BE2C (cell line): ENCODE measurements around the gene ZNF484.
"Not testable (repeated sequence)": the region's sequence is repeated elsewhere in the genome, so short reads cannot be mapped to it uniquely, and the experiment has no call there.

Experiments used
- DNase-seq: peaks from one replicate; pipeline ENCODE4 v3.0.0-alpha.2; 2020
- H3K27me3 ChIP-seq: fragments of 250-450 bp; sonication (Bioruptor Pico); 2 replicates; pipeline ENCODE4 v1.5.1; 2020; ENCODE audit warnings: mild to moderate bottlenecking
- H3K36me3 ChIP-seq: fragments of 250-450 bp; sonication (Bioruptor Pico); 2 replicates; pipeline ENCODE4 v1.5.1; 2020; ENCODE audit warnings: mild to moderate bottlenecking
- H3K4me1 ChIP-seq: fragments of 250-450 bp; sonication (Bioruptor Pico); 2 replicates; pipeline ENCODE4 v1.5.1; 2020
- H3K4me3 ChIP-seq: 2 replicates; pipeline ENCODE4 v1.5.1; 2011; ENCODE audit warnings: low read depth, low read length
- H3K9me3 ChIP-seq: fragments of 250-450 bp; sonication (Bioruptor Pico); 2 replicates; pipeline ENCODE4 v1.5.1; 2020
- TF ChIP-seq, protein P1 (sequence below): IDR thresholded peaks from 2 replicates; pipeline ENCODE4 v1.5.1; 2012; ENCODE audit warnings: mild to moderate bottlenecking, low read depth, low read length

Gene ZNF484

GRCh38 chr9:92807757-92808725 lies 69.8 kb downstream of the ZNF484 start:
- peaks cover 87% of the 10 kb centered on the region for H3K27me3 ChIP-seq
- H3K9me3 ChIP-seq = no peaks in the 10 kb centered on the region
- TF ChIP-seq, protein P1, sequence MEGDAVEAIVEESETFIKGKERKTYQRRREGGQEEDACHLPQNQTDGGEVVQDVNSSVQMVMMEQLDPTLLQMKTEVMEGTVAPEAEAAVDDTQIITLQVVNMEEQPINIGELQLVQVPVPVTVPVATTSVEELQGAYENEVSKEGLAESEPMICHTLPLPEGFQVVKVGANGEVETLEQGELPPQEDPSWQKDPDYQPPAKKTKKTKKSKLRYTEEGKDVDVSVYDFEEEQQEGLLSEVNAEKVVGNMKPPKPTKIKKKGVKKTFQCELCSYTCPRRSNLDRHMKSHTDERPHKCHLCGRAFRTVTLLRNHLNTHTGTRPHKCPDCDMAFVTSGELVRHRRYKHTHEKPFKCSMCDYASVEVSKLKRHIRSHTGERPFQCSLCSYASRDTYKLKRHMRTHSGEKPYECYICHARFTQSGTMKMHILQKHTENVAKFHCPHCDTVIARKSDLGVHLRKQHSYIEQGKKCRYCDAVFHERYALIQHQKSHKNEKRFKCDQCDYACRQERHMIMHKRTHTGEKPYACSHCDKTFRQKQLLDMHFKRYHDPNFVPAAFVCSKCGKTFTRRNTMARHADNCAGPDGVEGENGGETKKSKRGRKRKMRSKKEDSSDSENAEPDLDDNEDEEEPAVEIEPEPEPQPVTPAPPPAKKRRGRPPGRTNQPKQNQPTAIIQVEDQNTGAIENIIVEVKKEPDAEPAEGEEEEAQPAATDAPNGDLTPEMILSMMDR = no peak
- DNase-seq = peak; percentile 44
- H3K4me1 ChIP-seq = no peaks in the 10 kb centered on the region
- no peaks in the 10 kb centered on the region for H3K36me3 ChIP-seq
- H3K4me3 ChIP-seq = no peak overlapping the region

GRCh38 chr9:92807031-92807756 lies 70.6 kb downstream of the ZNF484 start:
- H3K27me3 ChIP-seq = peaks cover 78% of the 10 kb centered on the region
- H3K4me3 ChIP-seq = no peak overlapping the region

DNA sequence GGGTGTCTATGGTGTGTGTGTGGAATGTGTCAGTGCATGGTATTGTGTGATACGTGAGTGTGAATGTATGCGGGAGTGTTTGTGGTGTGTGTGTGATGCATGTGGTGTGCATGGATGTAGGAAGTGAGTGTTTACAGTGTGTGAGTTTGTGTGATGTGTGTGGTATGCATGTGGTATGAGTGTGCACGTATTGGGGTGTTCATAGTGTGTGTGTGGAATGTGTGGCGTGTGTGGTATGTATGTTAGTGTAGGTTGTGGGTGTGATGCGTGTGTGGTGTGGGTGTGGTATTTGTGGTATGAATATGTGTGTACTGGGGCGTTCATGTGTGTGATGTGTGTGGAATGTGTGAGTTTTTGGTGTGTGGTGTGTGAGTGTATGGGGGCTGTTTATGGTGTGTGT lies 73.1 kb downstream of the ZNF484 start:
- DNase-seq = no peak
- H3K4me1 ChIP-seq = no peaks in the 10 kb centered on the region

More at GRCh38 chr9:92807031-92807756, 70.6 kb downstream of the ZNF484 start:
- TF ChIP-seq, protein P1 = no peak
- Histone ChIP-seq H3K4me1 (no peaks in the 10 kb centered on the region), H3K36me3 (no peaks in the 10 kb centered on the region), H3K9me3 (no peaks in the 10 kb centered on the region)
- peak; percentile 18 for DNase-seq

GRCh38 chr9:92798358-92798757 lies 79.5 kb downstream of the ZNF484 start:
- no peak for DNase-seq

More for the DNA sequence above, 73.1 kb downstream of the ZNF484 start:
- H3K27me3 ChIP-seq = peaks cover 66% of the 10 kb centered on the region
- H3K4me3 ChIP-seq = no peak overlapping the region
- TF ChIP-seq, protein P1 = no peak
- H3K36me3 ChIP-seq = no peaks in the 10 kb centered on the region
- H3K9me3 ChIP-seq = no peaks in the 10 kb centered on the region

DNA sequence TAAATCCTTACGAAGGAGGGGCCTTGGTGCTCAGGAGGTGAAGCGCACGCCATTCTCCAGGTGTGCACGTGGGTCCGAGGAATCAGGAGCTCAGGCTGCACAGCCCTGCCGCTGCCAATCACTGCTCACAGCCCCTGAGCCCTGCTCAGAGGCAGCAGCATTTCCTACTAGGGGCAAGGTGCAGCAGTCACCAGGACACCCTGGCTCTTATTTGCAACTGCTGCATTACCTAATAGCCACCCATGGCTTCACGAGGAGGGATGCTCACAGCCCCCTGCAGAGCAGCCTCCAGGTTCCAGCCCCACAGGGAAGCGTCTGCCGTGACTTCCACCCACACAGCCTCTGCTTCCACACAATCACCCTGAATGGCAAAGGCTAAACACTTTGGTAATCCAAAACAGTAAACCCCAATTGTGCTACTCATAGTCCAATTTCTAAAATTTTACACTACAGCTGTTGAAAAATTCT lies 81.5 kb downstream of the ZNF484 start:
- not testable (repeated sequence) for DNase-seq, H3K4me1 ChIP-seq, H3K9me3 ChIP-seq, H3K36me3 ChIP-seq, H3K4me3 ChIP-seq
- peaks cover 49% of the 10 kb centered on the region for H3K27me3 ChIP-seq

More at GRCh38 chr9:92798358-92798757, 79.5 kb downstream of the ZNF484 start:
- peaks cover 49% of the 10 kb centered on the region for H3K27me3 ChIP-seq
- H3K36me3 ChIP-seq = no peaks in the 10 kb centered on the region
- H3K9me3 ChIP-seq = no peaks in the 10 kb centered on the region
- H3K4me1 ChIP-seq = no peaks in the 10 kb centered on the region
- TF ChIP-seq, protein P1 = no peak
- no peak overlapping the region for H3K4me3 ChIP-seq

DNA sequence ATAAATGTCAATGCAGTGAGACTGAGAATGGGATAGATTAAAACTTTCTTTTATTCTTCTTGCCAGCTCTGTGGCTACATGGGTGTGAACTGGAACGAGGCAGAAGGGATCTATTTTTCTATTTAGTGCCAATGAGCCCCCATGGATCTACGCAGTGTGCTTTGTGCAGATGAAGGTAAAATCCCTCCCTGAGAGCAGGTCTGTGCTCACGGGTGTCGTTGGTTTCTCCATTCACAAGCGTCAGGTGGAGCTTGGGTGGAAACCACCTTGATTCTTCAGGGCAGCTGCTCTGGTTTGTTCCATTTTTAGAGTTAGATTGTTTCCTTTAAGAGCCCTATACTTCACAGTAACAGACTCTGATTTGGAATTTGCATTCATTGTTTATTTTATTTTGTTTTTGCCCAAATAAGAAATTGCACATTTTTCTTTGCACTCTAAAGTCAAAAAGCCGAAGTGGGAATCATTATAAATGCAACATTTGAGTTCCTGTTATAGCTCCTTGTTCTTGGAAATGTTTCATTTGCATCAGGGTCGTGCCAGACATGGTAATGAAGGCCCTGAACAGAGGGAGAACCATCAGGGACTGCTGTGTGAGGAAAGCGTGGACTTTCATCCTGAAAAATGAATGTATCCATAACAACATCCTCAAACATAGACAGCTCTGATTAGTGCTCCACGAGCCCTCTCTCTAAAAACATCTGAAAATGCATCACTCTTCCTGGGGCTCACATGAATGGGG lies 82.1 kb downstream of the ZNF484 start:
- no peak for DNase-seq
- peaks cover 48% of the 10 kb centered on the region for H3K27me3 ChIP-seq

More for the DNA sequence above, 82.1 kb downstream of the ZNF484 start:
- TF ChIP-seq, protein P1 = no peak
- Histone ChIP-seq H3K4me3 (no peak overlapping the region), H3K9me3 (no peaks in the 10 kb centered on the region), H3K36me3 (no peaks in the 10 kb centered on the region), H3K4me1 (no peaks in the 10 kb centered on the region)
